Stimulated activated CD4-positive, alpha-beta T cell treated with anti-CD3 and anti-CD28 coated beads, Interleukin-2, amount 100 ng/mL, for 4 hours (primary cell): ENCODE measurements around the gene EFCAB7.

ENCODE experiments used
- DNase-seq: peaks from one replicate; pipeline ENCODE4 v3.0.0-alpha.2; 2020; ENCODE audit warnings: low read depth

The EFCAB7 gene

GRCh38 chr1:63603810-63604209, 80.5 kb downstream of the EFCAB7 start:
- no peak for DNase-seq

GRCh38 chr1:63607322-63607721, 84.0 kb downstream of the EFCAB7 start:
- no peak for DNase-seq

- no peak for DNase-seq
Observed at GRCh38 chr1:63611231-63611630, 87.9 kb downstream of the EFCAB7 start.

- DNase-seq, result no peak
Observed at GRCh38 chr1:63612564-63612963, 89.2 kb downstream of the EFCAB7 start.

GRCh38 chr1:63612971-63613370, 89.6 kb downstream of the EFCAB7 start:
- DNase-seq, result no peak

GRCh38 chr1:63615768-63616420, 92.6 kb downstream of the EFCAB7 start:
- peak; percentile 52 for DNase-seq

GRCh38 chr1:63617450-63617849, 94.1 kb downstream of the EFCAB7 start:
- no peak for DNase-seq

GRCh38 chr1:63618011-63618410, 94.7 kb downstream of the EFCAB7 start:
- DNase-seq, result no peak

GRCh38 chr1:63619558-63619957, 96.2 kb downstream of the EFCAB7 start:
- DNase-seq, result no peak

GRCh38 chr1:63620671-63621070, 97.3 kb downstream of the EFCAB7 start:
- DNase-seq, result no peak

GRCh38 chr1:63621075-63621474, 97.8 kb downstream of the EFCAB7 start:
- DNase-seq, result no peak

GRCh38 chr1:63621698-63622097, 98.4 kb downstream of the EFCAB7 start:
- no peak for DNase-seq
